BJ (cell line): ENCODE results near the gene H6PD. TPM values are rescaled to one million over a fixed set of nuclear protein-coding genes. Genes with fewer than 3 reads are reported as not detected.
A peak's percentile ranks its signal among the peaks of the same experiment; 100 is the strongest.

ENCODE experiments used
- CTCF ChIA-PET: fragments of 350-600 bp; formaldehyde crosslinking; extraction: SDS; loops from one replicate; lab custom pipeline; 2021; ENCODE audit warnings: antibody characterized with exemption, inconsistent platforms; lab: Yijun Ruan, JAX
- POLR2A ChIA-PET: fragments of 300-600 bp; sonication (Branson Sonifier 250); formaldehyde crosslinking; extraction: SDS; loops from one replicate; lab custom pipeline; 2021; ENCODE audit warnings: antibody characterized with exemption; lab: Charles Lee
- DNase-seq: peaks from one replicate; pipeline ENCODE4 v3.0.0-alpha.2; 2011; ENCODE audit warnings: low read depth
- H3K27me3 ChIP-seq: 2 replicates; pipeline ENCODE4 v1.6.0; 2011; ENCODE audit warnings: low read length; ENCODE audit not compliant: control insufficient read depth, insufficient read depth
- H3K36me3 ChIP-seq: 2 replicates; pipeline ENCODE4 v1.5.1; 2011; ENCODE audit warnings: low read length; ENCODE audit not compliant: control insufficient read depth, insufficient read depth
- H3K4me3 ChIP-seq: 2 replicates; pipeline ENCODE4 v1.5.1; 2011; ENCODE audit warnings: low read depth, mild to moderate bottlenecking, control low read depth, low read length
- polyA plus RNA-seq: library from polyadenylated mRNA; depleted of rRNA; stranded (reverse); fragments of >200 nt; gene quantifications from 2 replicates; pipeline ENCODE4 v1.2.3, GENCODE V29; 2011
- TF ChIP-seq, protein P1 (sequence below): IDR thresholded peaks from 2 replicates; pipeline ENCODE4 v1.5.1; 2011; ENCODE audit warnings: low read depth, mild to moderate bottlenecking, control low read depth, inconsistent platforms, low read length, moderate library complexity; ENCODE audit not compliant: insufficient read depth

H6PD gene
- polyA plus RNA-seq, 1 experiment, result 16.6 TPM

DNA sequence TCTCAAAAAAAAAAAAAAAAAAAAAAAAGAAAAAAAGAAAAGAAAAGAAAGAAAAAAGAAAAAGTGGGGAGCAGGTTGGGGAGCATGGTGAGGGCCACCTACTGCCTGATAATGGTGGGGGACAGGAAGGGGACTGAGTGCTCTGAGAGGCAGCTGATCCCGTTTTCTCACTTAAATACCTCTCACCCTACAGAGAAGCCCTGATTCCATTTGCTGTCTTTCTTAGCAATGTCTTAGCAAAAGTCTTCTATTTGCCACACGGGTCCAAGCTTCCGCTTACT is 692 bp upstream of the H6PD start:
- TF ChIP-seq, protein P1, sequence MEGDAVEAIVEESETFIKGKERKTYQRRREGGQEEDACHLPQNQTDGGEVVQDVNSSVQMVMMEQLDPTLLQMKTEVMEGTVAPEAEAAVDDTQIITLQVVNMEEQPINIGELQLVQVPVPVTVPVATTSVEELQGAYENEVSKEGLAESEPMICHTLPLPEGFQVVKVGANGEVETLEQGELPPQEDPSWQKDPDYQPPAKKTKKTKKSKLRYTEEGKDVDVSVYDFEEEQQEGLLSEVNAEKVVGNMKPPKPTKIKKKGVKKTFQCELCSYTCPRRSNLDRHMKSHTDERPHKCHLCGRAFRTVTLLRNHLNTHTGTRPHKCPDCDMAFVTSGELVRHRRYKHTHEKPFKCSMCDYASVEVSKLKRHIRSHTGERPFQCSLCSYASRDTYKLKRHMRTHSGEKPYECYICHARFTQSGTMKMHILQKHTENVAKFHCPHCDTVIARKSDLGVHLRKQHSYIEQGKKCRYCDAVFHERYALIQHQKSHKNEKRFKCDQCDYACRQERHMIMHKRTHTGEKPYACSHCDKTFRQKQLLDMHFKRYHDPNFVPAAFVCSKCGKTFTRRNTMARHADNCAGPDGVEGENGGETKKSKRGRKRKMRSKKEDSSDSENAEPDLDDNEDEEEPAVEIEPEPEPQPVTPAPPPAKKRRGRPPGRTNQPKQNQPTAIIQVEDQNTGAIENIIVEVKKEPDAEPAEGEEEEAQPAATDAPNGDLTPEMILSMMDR, result no peak
- POLR2A ChIA-PET, result no interaction called here
- Histone ChIP-seq H3K4me3 (peak overlapping the region; percentile 49), H3K27me3 (no peaks in the 10 kb centered on the region), H3K36me3 (no peaks in the 10 kb centered on the region)
- CTCF ChIA-PET, result interaction anchor here (0.6 to 2.4 kb wide), 17 partner anchors 10 to 340 kb away, joined by 3 to 16 read pairs (median 4); partner anchors contain the start of gene GPR157
- DNase-seq, result no peak

GRCh38 chr1:9235096-9235459 is 504 bp downstream of the H6PD start:
- Histone ChIP-seq H3K36me3 (no peaks in the 10 kb centered on the region), H3K4me3 (peak overlapping the region; percentile 62), H3K27me3 (no peaks in the 10 kb centered on the region)
- TF ChIP-seq, protein P1, result no peak
- ChIA-PET POLR2A (no interaction called here), CTCF (interaction anchor here (0.7 to 2.4 kb wide), 17 partner anchors 10 to 339 kb away, joined by 3 to 16 read pairs (median 5); partner anchors contain the start of gene GPR157)
- DNase-seq, result no peak

DNA sequence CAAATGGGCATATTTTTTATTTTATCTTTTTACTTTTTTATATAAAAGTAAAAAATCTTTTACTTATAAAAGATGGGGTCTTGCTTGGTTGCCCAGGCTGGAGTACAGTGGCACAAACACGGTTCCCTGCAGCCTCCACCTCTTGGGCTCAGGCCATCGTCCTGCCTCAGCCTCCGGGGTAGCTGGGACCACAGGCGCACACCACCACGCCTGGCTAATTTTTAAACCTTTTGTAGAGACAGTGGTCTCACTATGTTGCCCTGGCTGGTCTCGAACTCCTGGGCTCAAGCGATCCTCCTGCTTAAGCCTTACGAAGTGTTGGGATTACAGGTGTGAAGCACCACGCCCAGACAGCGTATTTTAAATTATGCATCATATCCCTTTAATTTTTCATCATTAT is 986 bp downstream of the H6PD start:
- Histone ChIP-seq H3K36me3 (no peaks in the 10 kb centered on the region), H3K4me3 (peak overlapping the region; percentile 62), H3K27me3 (no peaks in the 10 kb centered on the region)
- no peak for DNase-seq
- TF ChIP-seq, protein P1, result no peak
- ChIA-PET CTCF (interaction anchor here (1.2 to 2.4 kb wide), 2 partner anchors 15 to 134 kb away, joined by 3 to 7 read pairs; no protein-coding TSS in a partner anchor), POLR2A (no interaction called here)

- H3K4me3 ChIP-seq, result no peak overlapping the region
- no peak for DNase-seq
- TF ChIP-seq, protein P1, result no peak
- CTCF ChIA-PET, result interaction anchor here (1.2 kb wide), 1 partner anchor 11 kb away, joined by 4 read pairs; no protein-coding TSS in a partner anchor
- peaks cover 2% of the 10 kb centered on the region; the same call in 1 of the 2 replicates for H3K36me3 ChIP-seq
- no peaks in the 10 kb centered on the region for H3K27me3 ChIP-seq
- POLR2A ChIA-PET, result no interaction called here
These were observed 3.6 kb downstream of the H6PD start for GRCh38 chr1:9238134-9238533.

DNA sequence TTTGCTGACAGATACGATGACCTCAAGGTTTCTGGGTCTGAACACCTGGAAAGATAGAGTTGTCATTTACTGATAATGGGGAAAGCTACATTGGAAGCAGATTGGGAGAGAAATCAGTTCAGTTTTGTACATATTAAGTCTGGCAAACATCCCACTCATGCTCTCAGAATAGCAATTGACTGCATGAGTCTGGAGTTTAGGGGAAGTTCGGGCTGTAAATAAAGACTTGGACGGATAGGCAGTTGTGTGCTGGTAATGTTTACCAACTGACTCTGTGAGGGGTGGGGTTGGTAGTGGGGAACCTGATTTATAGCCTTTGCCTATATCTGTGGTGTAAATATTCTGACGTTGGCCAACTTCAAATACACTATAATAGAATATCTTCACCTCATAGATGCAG is 4.0 kb downstream of the H6PD start:
- H3K36me3 ChIP-seq, result peaks cover 2% of the 10 kb centered on the region; the same call in 1 of the 2 replicates
- no peak for DNase-seq
- TF ChIP-seq, protein P1, result no peak
- POLR2A ChIA-PET, result no interaction called here
- CTCF ChIA-PET, result interaction anchor here (1.2 kb wide), 1 partner anchor 12 kb away, joined by 4 read pairs; no protein-coding TSS in a partner anchor
- no peaks in the 10 kb centered on the region for H3K27me3 ChIP-seq
- no peak overlapping the region for H3K4me3 ChIP-seq
